Measurements from ENCODE around the gene MB21D2.

Gene MB21D2

GRCh38 chr3:192929755-192930547, 12.3 kb upstream of the MB21D2 start:
- no peak for ATAC-seq
- Mint-ChIP-seq H3K4me3 (no peak overlapping the region), H3K4me1 (peaks cover 7% of the 10 kb centered on the region)

DNA sequence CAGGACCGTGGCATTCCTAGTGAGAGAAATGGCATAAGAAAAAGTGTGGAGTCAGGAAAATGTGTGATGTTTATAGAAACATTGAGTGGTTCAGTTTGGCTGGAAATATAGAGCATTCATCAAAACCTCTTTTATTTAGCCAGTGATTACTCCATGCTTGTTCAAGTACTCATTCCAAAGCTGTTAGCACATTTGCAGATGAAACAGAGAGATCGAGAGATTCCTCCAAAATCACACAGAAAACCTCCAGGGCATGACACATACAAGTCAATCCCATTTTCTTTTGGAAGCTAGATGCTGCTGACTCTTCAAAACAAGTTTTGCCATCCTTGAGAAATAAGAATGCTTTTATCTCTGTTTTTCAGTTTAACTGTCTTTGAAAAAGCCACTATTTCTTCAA, 11.5 kb upstream of the MB21D2 start:
- H3K4me1 Mint-ChIP-seq: peaks cover 7% of the 10 kb centered on the region
- no peaks in the 10 kb centered on the region for H3K27me3 Mint-ChIP-seq
- H3K4me3 Mint-ChIP-seq: no peak overlapping the region
- H3K9me3 Mint-ChIP-seq: no peaks in the 10 kb centered on the region
- no peak overlapping the region for H3K27ac Mint-ChIP-seq
- ATAC-seq: no peak
- H3K36me3 Mint-ChIP-seq: no peaks in the 10 kb centered on the region

More at GRCh38 chr3:192929755-192930547, 12.3 kb upstream of the MB21D2 start:
- no peaks in the 10 kb centered on the region for H3K9me3 Mint-ChIP-seq
- no peaks in the 10 kb centered on the region for H3K36me3 Mint-ChIP-seq
- no peaks in the 10 kb centered on the region for H3K27me3 Mint-ChIP-seq
- no peak overlapping the region for H3K27ac Mint-ChIP-seq

DNA sequence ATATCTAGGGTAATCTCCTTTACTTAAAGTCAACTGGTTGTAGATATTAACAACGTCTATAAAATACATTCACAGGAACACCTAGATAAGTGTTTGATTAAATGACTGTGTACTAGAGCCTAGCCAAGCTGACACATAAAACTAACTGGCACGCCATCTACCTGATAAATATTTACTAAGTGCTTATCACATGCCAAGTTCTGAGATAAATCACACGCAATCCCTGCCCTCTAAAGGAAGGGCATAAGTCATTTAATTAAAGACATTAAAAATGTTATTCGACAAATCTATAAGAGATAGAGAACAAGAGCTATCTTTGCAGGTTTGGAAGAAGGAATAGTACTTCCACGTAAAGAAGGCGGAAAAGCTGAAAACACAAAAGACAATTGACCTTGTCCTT, 11.1 kb upstream of the MB21D2 start:
- Mint-ChIP-seq H3K36me3 (no peaks in the 10 kb centered on the region), H3K9me3 (no peaks in the 10 kb centered on the region), H3K27ac (no peak overlapping the region), H3K4me1 (peaks cover 7% of the 10 kb centered on the region), H3K27me3 (no peaks in the 10 kb centered on the region), H3K4me3 (no peak overlapping the region)
- no peak for ATAC-seq

- H3K36me3 Mint-ChIP-seq: no peaks in the 10 kb centered on the region
- no peaks in the 10 kb centered on the region for H3K27me3 Mint-ChIP-seq
- no peak for ATAC-seq
- H3K27ac Mint-ChIP-seq: no peak overlapping the region
- H3K9me3 Mint-ChIP-seq: no peaks in the 10 kb centered on the region
- H3K4me1 Mint-ChIP-seq: peaks cover 7% of the 10 kb centered on the region
- no peak overlapping the region for H3K4me3 Mint-ChIP-seq
Measured at GRCh38 chr3:192928016-192928415, 10.4 kb upstream of the MB21D2 start.

- Mint-ChIP-seq H3K36me3 (no peaks in the 10 kb centered on the region), H3K4me1 (peaks cover 7% of the 10 kb centered on the region), H3K9me3 (no peaks in the 10 kb centered on the region), H3K27me3 (no peaks in the 10 kb centered on the region), H3K27ac (no peak overlapping the region), H3K4me3 (no peak overlapping the region)
- no peak for ATAC-seq
Measured at GRCh38 chr3:192927016-192927415, 9.4 kb upstream of the MB21D2 start.

DNA sequence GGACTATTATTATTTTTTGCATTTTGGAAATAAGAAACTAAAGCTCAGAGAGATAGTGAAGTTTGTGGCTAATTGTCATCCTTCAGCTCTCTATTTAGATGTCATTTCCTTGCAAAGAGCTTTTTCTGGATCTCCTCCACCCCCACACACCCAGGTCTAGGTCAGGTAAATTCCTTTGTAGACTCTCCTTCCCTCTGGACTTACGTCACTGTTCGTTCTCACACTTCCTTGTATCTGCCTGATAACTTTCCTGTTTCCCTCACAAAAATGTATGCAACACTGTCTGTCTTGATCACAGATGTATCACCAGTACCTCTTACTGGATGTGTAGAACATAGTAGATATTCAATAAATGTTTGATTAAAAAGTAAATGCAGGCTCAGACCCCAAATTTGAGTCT, 6.1 kb upstream of the MB21D2 start:
- no peak for ATAC-seq
- H3K9me3 Mint-ChIP-seq: no peaks in the 10 kb centered on the region
- H3K4me1 Mint-ChIP-seq: peaks cover 13% of the 10 kb centered on the region
- no peaks in the 10 kb centered on the region for H3K36me3 Mint-ChIP-seq
- no peak overlapping the region for H3K4me3 Mint-ChIP-seq
- H3K27me3 Mint-ChIP-seq: peaks cover 15% of the 10 kb centered on the region
- no peak overlapping the region for H3K27ac Mint-ChIP-seq

GRCh38 chr3:192921793-192922192, 4.1 kb upstream of the MB21D2 start:
- Mint-ChIP-seq H3K9me3 (no peaks in the 10 kb centered on the region), H3K27me3 (peaks cover 22% of the 10 kb centered on the region), H3K27ac (no peak overlapping the region), H3K36me3 (peaks cover 6% of the 10 kb centered on the region), H3K4me3 (no peak overlapping the region), H3K4me1 (peaks cover 26% of the 10 kb centered on the region)
- ATAC-seq: no peak

DNA sequence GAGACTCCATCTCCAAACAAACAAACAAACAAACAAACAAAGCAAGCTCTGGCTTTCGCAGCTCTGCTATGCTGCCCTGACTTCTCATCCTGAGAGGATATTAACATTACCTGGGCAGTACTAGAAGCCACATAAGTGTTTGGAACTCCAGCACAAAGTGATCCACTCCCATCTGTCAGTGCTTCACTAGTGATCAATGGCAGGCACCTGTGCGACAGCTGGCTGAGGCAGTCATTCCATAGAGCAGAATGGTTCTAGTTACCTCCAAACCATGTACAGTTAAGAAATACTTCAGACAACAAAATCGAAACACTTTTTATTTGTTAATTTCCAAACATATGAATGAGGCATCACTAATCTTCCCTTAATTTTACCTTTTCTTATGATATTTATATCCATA, 2.8 kb upstream of the MB21D2 start:
- Mint-ChIP-seq H3K36me3 (peaks cover 6% of the 10 kb centered on the region), H3K27me3 (peaks cover 23% of the 10 kb centered on the region), H3K27ac (no peak overlapping the region), H3K4me1 (peaks cover 40% of the 10 kb centered on the region), H3K9me3 (no peaks in the 10 kb centered on the region), H3K4me3 (no peak overlapping the region)
- no peak for ATAC-seq

- Mint-ChIP-seq H3K27me3 (peaks cover 23% of the 10 kb centered on the region), H3K9me3 (no peaks in the 10 kb centered on the region), H3K4me3 (no peak overlapping the region), H3K36me3 (peaks cover 6% of the 10 kb centered on the region), H3K27ac (no peak overlapping the region), H3K4me1 (peaks cover 45% of the 10 kb centered on the region)
- no peak for ATAC-seq
Measured at GRCh38 chr3:192919901-192920300, 2.2 kb upstream of the MB21D2 start.

DNA sequence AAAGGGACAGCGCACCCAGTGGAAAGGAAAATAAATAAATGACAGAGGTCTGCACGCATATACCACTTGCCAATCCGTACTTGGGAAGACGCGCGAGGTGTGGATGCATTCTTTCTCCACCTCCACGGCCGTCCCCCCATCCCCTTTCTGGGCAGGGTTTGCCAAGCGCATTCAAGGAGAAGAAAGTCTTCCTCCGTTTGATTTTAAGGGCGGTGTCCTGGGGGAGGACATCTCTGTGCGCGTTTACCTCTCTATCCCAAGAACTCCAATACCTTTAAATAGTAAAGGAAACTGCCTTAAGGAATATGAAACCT, 576 bp upstream of the MB21D2 start:
- peaks cover 54% of the 10 kb centered on the region for H3K4me1 Mint-ChIP-seq
- peak overlapping the region; percentile 96 for H3K27ac Mint-ChIP-seq
- no peaks in the 10 kb centered on the region for H3K9me3 Mint-ChIP-seq
- peak overlapping the region; percentile 97 for H3K4me3 Mint-ChIP-seq
- H3K27me3 Mint-ChIP-seq: peaks cover 23% of the 10 kb centered on the region
- peaks cover 6% of the 10 kb centered on the region for H3K36me3 Mint-ChIP-seq
- ATAC-seq: no peak

- Mint-ChIP-seq H3K9me3 (no peaks in the 10 kb centered on the region), H3K4me1 (peaks cover 54% of the 10 kb centered on the region), H3K36me3 (peaks cover 6% of the 10 kb centered on the region), H3K4me3 (peak overlapping the region; percentile 97), H3K27ac (peak overlapping the region; percentile 96), H3K27me3 (peaks cover 23% of the 10 kb centered on the region)
- ATAC-seq: peak; percentile 46
Measured at GRCh38 chr3:192917028-192917403, 640 bp downstream of the MB21D2 start.

DNA sequence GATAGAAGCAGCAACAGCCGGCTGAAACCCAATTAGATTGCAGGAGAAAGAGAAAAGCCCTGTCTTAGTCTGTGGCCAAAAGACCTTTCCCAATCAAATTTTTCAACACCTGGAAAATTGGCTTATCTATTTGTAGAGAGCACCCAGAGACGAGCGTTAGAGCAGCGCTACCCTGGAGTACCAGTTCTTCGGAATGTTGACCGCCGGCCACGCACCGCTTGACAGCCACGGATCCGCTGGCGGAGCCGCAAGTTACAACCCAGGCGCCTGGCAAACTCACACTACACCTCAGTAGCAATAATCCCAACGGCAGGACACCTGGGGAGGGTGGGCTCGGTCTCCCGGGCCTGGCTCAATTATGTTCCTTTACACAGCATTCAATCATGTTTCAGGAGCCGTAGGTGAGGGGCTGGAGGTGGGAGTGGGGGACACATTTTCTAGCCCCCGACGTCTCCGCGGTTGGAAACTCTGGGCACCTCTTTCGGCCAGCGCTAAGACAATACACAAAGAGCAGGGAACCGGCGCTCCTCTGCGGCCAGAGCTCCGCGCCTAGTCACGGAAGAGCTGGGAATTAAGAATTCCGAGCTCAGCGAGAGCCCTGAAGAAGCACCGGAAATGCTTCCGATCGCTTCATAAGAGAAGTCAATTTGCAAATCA, 1.2 kb downstream of the MB21D2 start:
- no peak for ATAC-seq
- Mint-ChIP-seq H3K4me1 (peaks cover 54% of the 10 kb centered on the region), H3K36me3 (peaks cover 6% of the 10 kb centered on the region), H3K27ac (peak overlapping the region; percentile 96), H3K9me3 (no peaks in the 10 kb centered on the region), H3K4me3 (peak overlapping the region; percentile 97), H3K27me3 (peaks cover 23% of the 10 kb centered on the region)

DNA sequence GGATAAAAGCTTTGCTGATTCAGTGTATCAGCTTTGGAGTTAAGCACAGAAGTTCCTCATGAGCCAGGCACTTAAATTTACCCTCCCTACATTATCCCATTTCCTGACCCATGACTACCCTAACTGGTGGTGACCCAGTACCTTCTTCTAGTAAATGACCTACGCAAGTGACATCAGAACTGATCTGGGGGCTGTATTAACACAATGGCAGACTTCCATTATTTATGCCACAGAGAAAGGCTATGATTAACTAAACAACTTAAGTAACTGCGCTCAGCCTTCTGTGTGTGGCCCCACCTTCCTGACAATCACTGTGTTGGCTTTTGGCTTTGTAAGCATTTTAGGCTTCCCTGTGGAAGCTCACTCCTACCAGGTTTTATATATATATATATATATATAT, 1.9 kb downstream of the MB21D2 start:
- ATAC-seq: no peak
- Mint-ChIP-seq H3K27ac (no peak overlapping the region), H3K27me3 (peaks cover 23% of the 10 kb centered on the region), H3K9me3 (no peaks in the 10 kb centered on the region), H3K4me1 (peaks cover 54% of the 10 kb centered on the region), H3K36me3 (peaks cover 6% of the 10 kb centered on the region), H3K4me3 (peak overlapping the region; percentile 65)

DNA sequence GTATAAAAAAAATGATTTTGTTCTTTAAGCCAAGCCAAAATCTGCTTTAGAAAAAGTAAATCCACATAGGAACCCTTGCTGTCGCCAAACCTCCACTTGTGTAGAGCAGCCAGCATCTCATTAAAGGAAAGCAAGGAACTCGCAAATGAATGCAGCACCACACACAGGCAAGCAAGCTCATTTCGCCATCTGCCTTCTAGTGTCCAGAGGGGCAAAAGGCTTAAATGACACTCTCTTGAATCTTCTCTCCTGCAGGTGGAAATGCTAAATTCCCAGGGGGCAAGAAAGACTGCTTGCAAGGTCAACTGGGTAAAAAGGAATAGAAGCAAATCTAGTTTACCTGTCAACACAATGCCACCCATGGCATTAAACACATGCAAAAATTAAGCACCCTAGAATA, 2.4 kb downstream of the MB21D2 start:
- Mint-ChIP-seq H3K4me3 (peak overlapping the region; percentile 36), H3K27me3 (peaks cover 23% of the 10 kb centered on the region), H3K27ac (no peak overlapping the region), H3K4me1 (peaks cover 54% of the 10 kb centered on the region), H3K9me3 (no peaks in the 10 kb centered on the region), H3K36me3 (peaks cover 6% of the 10 kb centered on the region)
- no peak for ATAC-seq

GRCh38 chr3:192914848-192915247, 2.8 kb downstream of the MB21D2 start:
- Mint-ChIP-seq H3K4me3 (peak overlapping the region; percentile 36), H3K9me3 (no peaks in the 10 kb centered on the region), H3K4me1 (peaks cover 50% of the 10 kb centered on the region), H3K27me3 (peaks cover 18% of the 10 kb centered on the region), H3K27ac (no peak overlapping the region), H3K36me3 (peaks cover 6% of the 10 kb centered on the region)
- ATAC-seq: no peak

GRCh38 chr3:192913540-192913939, 4.1 kb downstream of the MB21D2 start:
- no peak for ATAC-seq
- Mint-ChIP-seq H3K9me3 (no peaks in the 10 kb centered on the region), H3K4me1 (peaks cover 41% of the 10 kb centered on the region), H3K36me3 (peaks cover 6% of the 10 kb centered on the region), H3K27ac (no peak overlapping the region), H3K27me3 (peaks cover 8% of the 10 kb centered on the region), H3K4me3 (no peak overlapping the region)
